ENCODE data around the gene CYP39A1.

DNA sequence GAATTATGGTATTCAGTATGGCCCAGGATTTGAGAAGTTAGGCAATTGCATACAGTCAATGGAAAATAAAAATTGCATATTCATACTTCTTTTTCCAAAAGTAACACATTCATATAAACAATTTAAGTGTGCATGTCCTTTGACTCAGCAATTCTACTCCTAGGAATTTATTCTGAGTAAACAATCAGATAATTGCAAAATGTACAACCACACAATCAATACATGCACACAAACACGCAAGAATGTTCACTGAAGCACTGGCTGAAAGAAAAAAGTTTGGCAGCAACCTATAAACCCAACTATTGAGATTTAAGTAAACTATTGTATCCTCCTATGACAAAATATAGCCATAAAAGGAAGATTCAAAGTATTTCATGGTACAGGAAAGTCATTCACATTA lies 1.6 kb downstream of the CYP39A1 start:
- TF ChIP-seq, protein P1, sequence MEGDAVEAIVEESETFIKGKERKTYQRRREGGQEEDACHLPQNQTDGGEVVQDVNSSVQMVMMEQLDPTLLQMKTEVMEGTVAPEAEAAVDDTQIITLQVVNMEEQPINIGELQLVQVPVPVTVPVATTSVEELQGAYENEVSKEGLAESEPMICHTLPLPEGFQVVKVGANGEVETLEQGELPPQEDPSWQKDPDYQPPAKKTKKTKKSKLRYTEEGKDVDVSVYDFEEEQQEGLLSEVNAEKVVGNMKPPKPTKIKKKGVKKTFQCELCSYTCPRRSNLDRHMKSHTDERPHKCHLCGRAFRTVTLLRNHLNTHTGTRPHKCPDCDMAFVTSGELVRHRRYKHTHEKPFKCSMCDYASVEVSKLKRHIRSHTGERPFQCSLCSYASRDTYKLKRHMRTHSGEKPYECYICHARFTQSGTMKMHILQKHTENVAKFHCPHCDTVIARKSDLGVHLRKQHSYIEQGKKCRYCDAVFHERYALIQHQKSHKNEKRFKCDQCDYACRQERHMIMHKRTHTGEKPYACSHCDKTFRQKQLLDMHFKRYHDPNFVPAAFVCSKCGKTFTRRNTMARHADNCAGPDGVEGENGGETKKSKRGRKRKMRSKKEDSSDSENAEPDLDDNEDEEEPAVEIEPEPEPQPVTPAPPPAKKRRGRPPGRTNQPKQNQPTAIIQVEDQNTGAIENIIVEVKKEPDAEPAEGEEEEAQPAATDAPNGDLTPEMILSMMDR (conservative IDR thresholded peaks at IDR 0.05; ENCODE audit: low read length): no peak
- no peak for TF ChIP-seq EZH2phosphoT487 (IDR thresholded peaks at IDR 0.05; ENCODE audit: borderline replicate concordance)
